Epithelial cell of proximal tubule (primary cell): ENCODE measurements around the gene C8G. TPM values are rescaled to one million over a fixed set of nuclear protein-coding genes. Genes with fewer than 3 reads are reported as not detected.

Source experiments
- DNase-seq: peaks from one replicate; pipeline ENCODE4 v3.0.0-alpha.2; 2011; ENCODE audit warnings: low read depth
- H3K4me3 ChIP-seq: 2 replicates; pipeline ENCODE4 v1.5.1; 2011; ENCODE audit warnings: low read depth, mild to moderate bottlenecking, low read length
- CTCF ChIP-seq: conservative IDR thresholded peaks from 2 replicates; pipeline ENCODE4 v1.5.1; 2012; ENCODE audit warnings: low read depth, mild to moderate bottlenecking, low read length
- total RNA-seq: library from RNA; depleted of rRNA; stranded (reverse); fragments of >200 nt; gene quantifications from 2 replicates; pipeline ENCODE4 v1.2.3, GENCODE V29; 2015

The C8G gene
- total RNA-seq, 1 donor from 2014 or later = not detected

- no peak for TF ChIP-seq CTCF
- H3K4me3 ChIP-seq = no peak overlapping the region
- DNase-seq = no peak
Measured at GRCh38 chr9:136936645-136937170, 8.3 kb upstream of the C8G start.

GRCh38 chr9:136937186-136938001, 7.6 kb upstream of the C8G start:
- no peak overlapping the region for H3K4me3 ChIP-seq
- DNase-seq = no peak
- no peak for TF ChIP-seq CTCF

GRCh38 chr9:136939431-136939995, 5.5 kb upstream of the C8G start:
- TF ChIP-seq CTCF = no peak
- no peak overlapping the region for H3K4me3 ChIP-seq
- no peak for DNase-seq

- H3K4me3 ChIP-seq = no peak overlapping the region
- no peak for DNase-seq
- no peak for TF ChIP-seq CTCF
Measured at GRCh38 chr9:136939996-136940525, 5.0 kb upstream of the C8G start.

GRCh38 chr9:136940526-136941230, 4.4 kb upstream of the C8G start:
- no peak for TF ChIP-seq CTCF
- H3K4me3 ChIP-seq = no peak overlapping the region
- DNase-seq = no peak

GRCh38 chr9:136941231-136942111, 3.6 kb upstream of the C8G start:
- no peak for TF ChIP-seq CTCF
- H3K4me3 ChIP-seq = no peak overlapping the region
- no peak for DNase-seq
